HG02884 (cell line): ENCODE results near the gene REEP2.

Experiments used
- ATAC-seq: cut with Tn5 transposase; IDR thresholded peaks from one replicate; pipeline ENCODE4 v1.9.1; 2021; ENCODE audit warnings: mild to moderate bottlenecking, moderate library complexity; ENCODE audit not compliant: unreplicated experiment

The REEP2 gene

DNA sequence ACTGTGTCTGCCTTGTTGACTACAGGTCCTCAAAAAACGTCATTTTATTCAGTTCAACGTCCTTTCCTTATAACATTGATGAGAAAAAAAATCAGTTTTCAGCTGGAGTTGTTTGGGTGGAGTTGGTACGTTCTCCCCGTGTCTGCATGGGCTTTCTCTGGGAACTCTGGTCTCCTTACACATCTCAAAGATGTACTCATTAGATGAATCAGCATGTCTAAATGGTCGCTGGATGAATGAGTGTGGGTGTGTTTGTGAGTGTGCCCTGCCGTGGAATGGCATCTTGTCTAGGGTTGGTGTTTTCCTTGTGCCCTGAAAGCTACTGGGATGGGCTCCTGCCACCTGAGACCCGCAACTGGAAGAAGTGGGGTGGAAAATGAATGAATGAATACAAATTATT is 56.5 kb downstream of the REEP2 start:
- ATAC-seq, result no peak
